ENCODE measurements around the gene ARNT2. TPM values are rescaled to one million over a fixed set of nuclear protein-coding genes. Genes with fewer than 3 reads are reported as not detected.

Gene ARNT2
- total and polyA plus RNA-seq, 12 donors, result 0.71 to 6.7 (median 4.0) TPM

- 69 to 71% methylated on average over 2 of the region's 2 CpGs for WGBS, 2 donors
- H3K36me3 ChIP-seq, result no peaks in the 10 kb centered on the region
- peak in 1 of 8 donors; percentile 27 for ATAC-seq
- peaks cover 0 to 31% (median 14%) of the 10 kb centered on the region in 9 donors for H3K4me1 ChIP-seq
- DNase-seq, result no peak
- H3K9me3 ChIP-seq, result no peaks in the 10 kb centered on the region
- TF ChIP-seq CTCF (IDR thresholded peaks at IDR 0.05), result no peak
- H3K27me3 ChIP-seq, result no peaks in the 10 kb centered on the region
- intact Hi-C loops (cut with DNase I), result no loop called here
- no peak overlapping the region for H3K4me3 ChIP-seq
- no peak overlapping the region for H3K27ac ChIP-seq
Measured at GRCh38 chr15:80523746-80524145, 119.6 kb downstream of the ARNT2 start.

GRCh38 chr15:80525853-80526252, 121.7 kb downstream of the ARNT2 start:
- intact Hi-C loops (cut with DNase I), result no loop called here
- DNase-seq (no peak), ATAC-seq (no peak)
- H3K4me3 ChIP-seq, result no peak overlapping the region
- 88 to 98% methylated on average over 2 of the region's 2 CpGs for WGBS, 2 donors
- no peaks in the 10 kb centered on the region for H3K36me3 ChIP-seq
- TF ChIP-seq CTCF (IDR thresholded peaks at IDR 0.05), result no peak
- H3K27me3 ChIP-seq, result no peaks in the 10 kb centered on the region
- peaks cover 0 to 35% (median 12%) of the 10 kb centered on the region in 9 donors for H3K4me1 ChIP-seq
- H3K27ac ChIP-seq, result no peak overlapping the region
- H3K9me3 ChIP-seq, result no peaks in the 10 kb centered on the region

- ATAC-seq (peak; percentile 32 to 90 (median 84)), DNase-seq (peak in 1 of 2 donors; percentile 38)
- intact Hi-C loops (cut with DNase I), result no loop called here
- peaks cover 0 to 39% (median 17%) of the 10 kb centered on the region in 9 donors for H3K4me1 ChIP-seq
- H3K27ac ChIP-seq, result peak overlapping the region in 5 of 10 donors; percentile 19 to 60 (median 38)
- no peaks in the 10 kb centered on the region for H3K36me3 ChIP-seq
- 52 to 54% methylated on average over 3 of the region's 3 CpGs for WGBS, 2 donors
- no peak overlapping the region for H3K4me3 ChIP-seq
- no peaks in the 10 kb centered on the region for H3K27me3 ChIP-seq
- H3K9me3 ChIP-seq, result no peaks in the 10 kb centered on the region
- TF ChIP-seq CTCF (IDR thresholded peaks at IDR 0.05), result no peak
Measured at GRCh38 chr15:80526556-80527340, 122.6 kb downstream of the ARNT2 start.

GRCh38 chr15:80527406-80527805, 123.2 kb downstream of the ARNT2 start:
- TF ChIP-seq CTCF (IDR thresholded peaks at IDR 0.05), result no peak

More at GRCh38 chr15:80527406-80527805, 123.2 kb downstream of the ARNT2 start:
- H3K27me3 ChIP-seq, result no peaks in the 10 kb centered on the region
- intact Hi-C loops (cut with DNase I), result no loop called here
- no peaks in the 10 kb centered on the region for H3K9me3 ChIP-seq
- H3K4me3 ChIP-seq, result no peak overlapping the region
- peaks cover 0 to 43% (median 21%) of the 10 kb centered on the region in 9 donors for H3K4me1 ChIP-seq
- DNase-seq, result no peak
- ATAC-seq, result no peak
- H3K27ac ChIP-seq, result no peak overlapping the region
- no peaks in the 10 kb centered on the region for H3K36me3 ChIP-seq
